Breast epithelium (tissue), 3 donors: ENCODE measurements around the gene PSME1.

Source experiments
- POLR2A ChIP-seq: fragments of 450-650 bp; IDR thresholded peaks from one replicate; pipeline ENCODE4 v1.6.1; 2016; ENCODE audit warnings: antibody characterized with exemption, mild to moderate bottlenecking, moderate library complexity
- POLR2AphosphoS5 ChIP-seq, 3 donors: sonication (generic); formaldehyde crosslinking; IDR thresholded peaks; one replicate each; pipeline ENCODE4 v1.6.1; 2017; ENCODE audit warnings: antibody characterized with exemption in 3 of 3
- TF ChIP-seq, protein P1 (sequence below), 3 donors: fragments of 450-650 bp; IDR thresholded peaks; one replicate each; pipeline ENCODE4 v1.5.1; 2016 to 2017; ENCODE audit warnings: antibody characterized with exemption in 3 of 3, mild to moderate bottlenecking in 3 of 3, moderate library complexity in 3 of 3

DNA sequence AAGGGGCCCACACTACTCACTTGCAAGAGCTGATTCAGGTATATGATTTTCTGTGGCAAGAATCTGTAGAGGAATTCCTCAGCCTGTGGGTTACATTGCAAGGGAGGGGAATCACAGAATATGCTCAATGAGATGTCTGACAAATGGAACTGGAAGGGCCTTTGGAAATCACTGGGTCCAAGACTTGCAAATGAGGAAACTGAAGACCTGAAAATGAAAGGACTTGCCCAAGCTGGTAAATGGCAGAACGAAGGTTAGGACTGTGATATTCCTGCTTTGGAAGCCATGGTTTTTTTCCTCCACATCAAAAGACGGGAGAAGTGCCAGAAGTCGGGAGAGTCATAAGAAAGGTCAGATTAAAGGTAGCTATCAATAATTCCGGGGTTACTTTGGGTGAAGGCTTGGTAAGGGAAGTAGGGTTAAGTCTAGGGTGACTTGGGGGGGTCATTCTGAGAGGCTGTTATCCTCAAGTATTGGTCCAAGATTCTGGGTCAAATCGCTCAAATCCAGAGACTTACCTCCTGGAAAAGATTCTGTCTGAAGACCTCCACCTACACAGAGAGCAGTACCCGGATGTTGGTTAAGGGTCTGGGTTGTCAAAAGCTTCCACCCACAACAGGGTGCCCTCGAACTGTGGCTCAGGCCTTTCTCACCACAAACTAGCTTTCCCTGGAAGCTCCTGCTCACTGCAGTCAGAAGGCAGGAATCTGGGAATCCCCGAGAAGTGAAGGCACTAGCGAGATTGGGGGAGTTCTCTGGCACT lies 9.9 kb downstream of the PSME1 start:
- TF ChIP-seq POLR2A, result no peak
- no peak for TF ChIP-seq POLR2AphosphoS5 (IDR thresholded peaks at IDR 0.05)
- TF ChIP-seq, protein P1, sequence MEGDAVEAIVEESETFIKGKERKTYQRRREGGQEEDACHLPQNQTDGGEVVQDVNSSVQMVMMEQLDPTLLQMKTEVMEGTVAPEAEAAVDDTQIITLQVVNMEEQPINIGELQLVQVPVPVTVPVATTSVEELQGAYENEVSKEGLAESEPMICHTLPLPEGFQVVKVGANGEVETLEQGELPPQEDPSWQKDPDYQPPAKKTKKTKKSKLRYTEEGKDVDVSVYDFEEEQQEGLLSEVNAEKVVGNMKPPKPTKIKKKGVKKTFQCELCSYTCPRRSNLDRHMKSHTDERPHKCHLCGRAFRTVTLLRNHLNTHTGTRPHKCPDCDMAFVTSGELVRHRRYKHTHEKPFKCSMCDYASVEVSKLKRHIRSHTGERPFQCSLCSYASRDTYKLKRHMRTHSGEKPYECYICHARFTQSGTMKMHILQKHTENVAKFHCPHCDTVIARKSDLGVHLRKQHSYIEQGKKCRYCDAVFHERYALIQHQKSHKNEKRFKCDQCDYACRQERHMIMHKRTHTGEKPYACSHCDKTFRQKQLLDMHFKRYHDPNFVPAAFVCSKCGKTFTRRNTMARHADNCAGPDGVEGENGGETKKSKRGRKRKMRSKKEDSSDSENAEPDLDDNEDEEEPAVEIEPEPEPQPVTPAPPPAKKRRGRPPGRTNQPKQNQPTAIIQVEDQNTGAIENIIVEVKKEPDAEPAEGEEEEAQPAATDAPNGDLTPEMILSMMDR (IDR thresholded peaks at IDR 0.05), result no peak
